ENCODE measurements around the gene NLGN1. TPM values are rescaled to one million over a fixed set of nuclear protein-coding genes. Genes with fewer than 3 reads are reported as not detected.

Gene NLGN1
- total and polyA plus RNA-seq, 11 donors = 1.8 to 27.6 (median 15.5) TPM

GRCh38 chr3:173862701-173863100, 465.2 kb downstream of the NLGN1 start:
- H3K4me3 ChIP-seq = no peak overlapping the region
- no peaks in the 10 kb centered on the region for H3K36me3 ChIP-seq
- no peak overlapping the region for H3K27ac ChIP-seq
- ATAC-seq (no peak), DNase-seq (no peak)
- H3K4me1 ChIP-seq = no peaks in the 10 kb centered on the region
- 83 to 97% (median 93%) methylated on average over 1 of the region's 1 CpG for WGBS, 4 donors
- no peaks in the 10 kb centered on the region for H3K9me3 ChIP-seq
- intact Hi-C loops (cut with DNase I) = no loop called here
- TF ChIP-seq CTCF (IDR thresholded peaks at IDR 0.05) (no peak), POLR2A (IDR thresholded peaks at IDR 0.05) (no peak)
- no peaks in the 10 kb centered on the region for H3K27me3 ChIP-seq

- H3K36me3 ChIP-seq = no peaks in the 10 kb centered on the region
- DNase-seq (no peak), ATAC-seq (no peak)
- TF ChIP-seq CTCF (IDR thresholded peaks at IDR 0.05) = no peak
- TF ChIP-seq POLR2A (IDR thresholded peaks at IDR 0.05) = no peak
- no peak overlapping the region for H3K4me3 ChIP-seq
- intact Hi-C loops (cut with DNase I) = no loop called here
- WGBS, 4 donors = 86 to 97% (median 89%) methylated on average over 2 of the region's 2 CpGs
- no peak overlapping the region for H3K27ac ChIP-seq
- no peaks in the 10 kb centered on the region for H3K9me3 ChIP-seq
- H3K4me1 ChIP-seq = no peaks in the 10 kb centered on the region
- H3K27me3 ChIP-seq = no peaks in the 10 kb centered on the region
Observed at GRCh38 chr3:173863551-173863950, 466.0 kb downstream of the NLGN1 start.

- no peaks in the 10 kb centered on the region for H3K36me3 ChIP-seq
- intact Hi-C loops (cut with DNase I) = no loop called here
- H3K27me3 ChIP-seq = no peaks in the 10 kb centered on the region
- no peaks in the 10 kb centered on the region for H3K4me1 ChIP-seq
- TF ChIP-seq POLR2A (IDR thresholded peaks at IDR 0.05) (no peak), CTCF (IDR thresholded peaks at IDR 0.05) (no peak)
- H3K4me3 ChIP-seq = no peak overlapping the region
- no peaks in the 10 kb centered on the region for H3K9me3 ChIP-seq
- no peak for DNase-seq
- no peak overlapping the region for H3K27ac ChIP-seq
- ATAC-seq = no peak
- 77 to 86% (median 83%) methylated on average over 7 of the region's 7 CpGs for WGBS, 4 donors
Observed at GRCh38 chr3:173865900-173866498, 468.5 kb downstream of the NLGN1 start.

- Histone ChIP-seq H3K9me3 (no peaks in the 10 kb centered on the region), H3K36me3 (no peaks in the 10 kb centered on the region), H3K27ac (no peak overlapping the region), H3K4me1 (no peaks in the 10 kb centered on the region), H3K4me3 (no peak overlapping the region), H3K27me3 (no peaks in the 10 kb centered on the region)
- 62 to 74% (median 64%) methylated on average over 3 of the region's 3 CpGs for WGBS, 4 donors
- DNase-seq = no peak
- intact Hi-C loops (cut with DNase I) = no loop called here
- ATAC-seq = no peak
- no peak for TF ChIP-seq POLR2A (IDR thresholded peaks at IDR 0.05)
- no peak for TF ChIP-seq CTCF (IDR thresholded peaks at IDR 0.05)
Observed at GRCh38 chr3:173869766-173870165, 472.2 kb downstream of the NLGN1 start.

Data from heart left ventricle (tissue), 16 donors.